ENCODE data around the gene LYL1. TPM values are rescaled to one million over a fixed set of nuclear protein-coding genes. Genes with fewer than 3 reads are reported as not detected.

The LYL1 gene
- total RNA-seq, 1 experiment from 2014 or later = 0.63 TPM

GRCh38 chr19:13087295-13087694 is 15.4 kb downstream of the LYL1 start:
- H3K36me3 Mint-ChIP-seq (ENCODE audit: insufficient read depth in 1 of 3, low read depth in 3 of 3) = no peaks in the 10 kb centered on the region
- no peak overlapping the region for H4K8ac ChIP-seq (replicated peaks; ENCODE audit: insufficient read length, low read depth, low read length)
- peaks cover 2% of the 10 kb centered on the region for H3K23me2 ChIP-seq (ENCODE audit: insufficient read length, low read depth, low read length, poor library complexity, severe bottlenecking)
- peaks cover 20 to 44% of the 10 kb centered on the region in 2 experiments for H3K4me1 Mint-ChIP-seq
- H3K79me1 ChIP-seq (ENCODE audit: insufficient read depth, low read depth, low read length, poor library complexity, severe bottlenecking) = no peaks in the 10 kb centered on the region
- no peak overlapping the region for H2BK12ac ChIP-seq (ENCODE audit: insufficient read length, low read depth, low read length)
- H3K18ac ChIP-seq (ENCODE audit: insufficient read length, low read depth, low read length) = no peak overlapping the region
- H3K27me3 Mint-ChIP-seq (ENCODE audit: low read depth) = peaks cover 58% of the 10 kb centered on the region
- H3K23ac ChIP-seq (ENCODE audit: insufficient read length, low read depth, low read length) = no peak overlapping the region
- no peak overlapping the region for H2BK20ac ChIP-seq (ENCODE audit: low read depth, low read length, poor library complexity, severe bottlenecking)
- no peaks in the 10 kb centered on the region for H4K20me1 ChIP-seq (ENCODE audit: control insufficient read depth, insufficient read depth, insufficient read length)
- H4K5ac ChIP-seq (ENCODE audit: insufficient read length, low read depth, low read length) = no peak overlapping the region
- H2AFZ ChIP-seq (ENCODE audit: low read length) = no peak overlapping the region
- H3K27ac ChIP-seq (ENCODE audit: insufficient read length, low read depth, low read length) = no peak overlapping the region
- no peak overlapping the region for H2BK15ac ChIP-seq (ENCODE audit: low read depth, low read length)
- no peak overlapping the region for H2BK120ac ChIP-seq (ENCODE audit: low read depth, low read length, poor library complexity, severe bottlenecking)
- no peak overlapping the region for H3K4me2 ChIP-seq (ENCODE audit: insufficient read depth, insufficient read length, low read length)
- H3K9me3 ChIP-seq (ENCODE audit: control insufficient read depth, low read depth, low read length) = no peaks in the 10 kb centered on the region
- H3K27me3 ChIP-seq (ENCODE audit: insufficient read depth, low read length) = no peaks in the 10 kb centered on the region; the same call in 1 of the 2 replicates
- H2BK5ac ChIP-seq (ENCODE audit: insufficient read length, low read length) = no peak overlapping the region
- H3K79me2 ChIP-seq (ENCODE audit: insufficient read depth, low read length) = no peaks in the 10 kb centered on the region
- H4K91ac ChIP-seq (ENCODE audit: insufficient read length, low read depth, low read length) = no peak overlapping the region
- no peak overlapping the region for H3K14ac ChIP-seq (ENCODE audit: insufficient read depth, low read length)
- WGBS (ENCODE audit: extremely low coverage, insufficient read length, low lambda C conversion rate) = no CpG with 5 or more reads among the region's 12 CpGs
- no peak overlapping the region; a peak in 1 of 5 replicates for H3K4me3 Mint-ChIP-seq
- H3T11ph ChIP-seq (ENCODE audit: low read length) = no peak overlapping the region
- H3K56ac ChIP-seq (ENCODE audit: insufficient read length, low read depth, low read length) = no peak overlapping the region
- no peak for TF ChIP-seq CTCF (conservative IDR thresholded peaks at IDR 0.05)
- no peak overlapping the region for H2AK5ac ChIP-seq (ENCODE audit: insufficient read length, low read length)
- DNase-seq = no peak
- H3K9me3 Mint-ChIP-seq = no peaks in the 10 kb centered on the region
- no peak overlapping the region for H3K4ac ChIP-seq (ENCODE audit: low read depth, low read length)
- H3K27ac Mint-ChIP-seq = no peak overlapping the region
- H3K4me1 ChIP-seq (ENCODE audit: insufficient read depth, low read length) = peaks cover 5% of the 10 kb centered on the region; the same call in 1 of the 2 replicates
- H3K9ac ChIP-seq (ENCODE audit: extremely low read depth, insufficient read length, low read length) = no peak overlapping the region

Data from H9 (cell line).